Astrocyte (in vitro differentiated cells and primary cell): ENCODE data around the gene ASMTL. TPM values are rescaled to one million over a fixed set of nuclear protein-coding genes. Genes with fewer than 3 reads are reported as not detected.
A peak's percentile ranks its signal among the peaks of the same experiment; 100 is the strongest.

Experiments
- DNase-seq: peaks from one replicate; pipeline ENCODE4 v3.0.0-alpha.2; 2010; ENCODE audit warnings: low read depth
- FAIRE-seq: peaks from 2 replicates; lab custom pipeline; 2011; peaks lifted over from hg19 to GRCh38; lab: Jason Lieb, UNC
- H2AFZ ChIP-seq: 2 replicates; pipeline ENCODE4 v1.6.0; 2012; ENCODE audit warnings: low read depth, low read length, inconsistent platforms
- H3K27ac ChIP-seq: 2 replicates; pipeline ENCODE4 v1.5.1; 2011; ENCODE audit warnings: low read depth, low read length, inconsistent platforms
- H3K27me3 ChIP-seq: 2 replicates; pipeline ENCODE4 v1.6.0; 2011; ENCODE audit warnings: low read length, inconsistent platforms; ENCODE audit not compliant: insufficient read depth
- H3K36me3 ChIP-seq: 2 replicates; pipeline ENCODE4 v1.5.1; 2011; ENCODE audit warnings: low read length, inconsistent platforms; ENCODE audit not compliant: insufficient read depth
- H3K4me1 ChIP-seq: 2 replicates; pipeline ENCODE4 v1.5.1; 2011; ENCODE audit warnings: low read length, inconsistent platforms; ENCODE audit not compliant: insufficient read depth
- H3K4me2 ChIP-seq: 2 replicates; pipeline ENCODE4 v1.6.0; 2012; ENCODE audit warnings: low read length, inconsistent platforms
- H3K4me3 ChIP-seq: 2 replicates; pipeline ENCODE4 v1.5.1; 2011; ENCODE audit warnings: low read depth, mild to moderate bottlenecking, low read length, inconsistent platforms; ENCODE audit not compliant: insufficient read depth
- H3K79me2 ChIP-seq: 2 replicates; pipeline ENCODE4 v1.6.0; 2012; ENCODE audit warnings: mild to moderate bottlenecking, low read length, inconsistent platforms; ENCODE audit not compliant: insufficient read depth
- H3K9ac ChIP-seq: 2 replicates; pipeline ENCODE4 v1.6.0; 2012; ENCODE audit warnings: mild to moderate bottlenecking, low read length, inconsistent platforms
- H3K9me3 ChIP-seq: 2 replicates; pipeline ENCODE4 v1.5.1; 2012; ENCODE audit warnings: low read depth, mild to moderate bottlenecking, low read length, inconsistent platforms; ENCODE audit not compliant: insufficient read depth
- H4K20me1 ChIP-seq: 2 replicates; pipeline ENCODE4 v1.6.0; 2012; ENCODE audit warnings: low read length, inconsistent platforms; ENCODE audit not compliant: insufficient read depth
- H3K27ac Mint-ChIP-seq: one replicate; pipeline ENCODE4 v1.8.0; 2021; ENCODE audit warnings: mild to moderate bottlenecking, mixed read lengths; ENCODE audit not compliant: unreplicated experiment
- H3K27me3 Mint-ChIP-seq: one replicate; pipeline ENCODE4 v1.8.0; 2021; ENCODE audit warnings: low read depth, mixed read lengths; ENCODE audit not compliant: unreplicated experiment
- H3K36me3 Mint-ChIP-seq: one replicate; pipeline ENCODE4 v1.8.0; 2021; ENCODE audit warnings: low read depth, mixed read lengths; ENCODE audit not compliant: unreplicated experiment
- H3K4me1 Mint-ChIP-seq: one replicate; pipeline ENCODE4 v1.8.0; 2021; ENCODE audit warnings: low read depth, mixed read lengths; ENCODE audit not compliant: unreplicated experiment
- H3K4me3 Mint-ChIP-seq: one replicate; pipeline ENCODE4 v1.8.0; 2021; ENCODE audit warnings: mild to moderate bottlenecking, moderate library complexity, mixed read lengths; ENCODE audit not compliant: unreplicated experiment
- H3K9me3 Mint-ChIP-seq: one replicate; pipeline ENCODE4 v1.8.0; 2021; ENCODE audit warnings: mild to moderate bottlenecking, mixed read lengths; ENCODE audit not compliant: unreplicated experiment
- EZH2 ChIP-seq: IDR thresholded peaks from 2 replicates; pipeline ENCODE4 v1.6.1; 2012; ENCODE audit warnings: mild to moderate bottlenecking, low read length, inconsistent platforms; ENCODE audit not compliant: insufficient read depth
- total RNA-seq: library from RNA; stranded (reverse); gene quantifications from 2 replicates; pipeline ENCODE4 v1.2.1, GENCODE V29; 2021
- TF ChIP-seq, protein P1 (sequence below): IDR thresholded peaks from 2 replicates; pipeline ENCODE4 v1.5.1; 2011; ENCODE audit warnings: low read depth, mild to moderate bottlenecking, inconsistent platforms, low read length, moderate library complexity; ENCODE audit not compliant: insufficient read depth

Gene ASMTL
- total RNA-seq, 1 donor from 2014 or later = 22.1 TPM

DNA sequence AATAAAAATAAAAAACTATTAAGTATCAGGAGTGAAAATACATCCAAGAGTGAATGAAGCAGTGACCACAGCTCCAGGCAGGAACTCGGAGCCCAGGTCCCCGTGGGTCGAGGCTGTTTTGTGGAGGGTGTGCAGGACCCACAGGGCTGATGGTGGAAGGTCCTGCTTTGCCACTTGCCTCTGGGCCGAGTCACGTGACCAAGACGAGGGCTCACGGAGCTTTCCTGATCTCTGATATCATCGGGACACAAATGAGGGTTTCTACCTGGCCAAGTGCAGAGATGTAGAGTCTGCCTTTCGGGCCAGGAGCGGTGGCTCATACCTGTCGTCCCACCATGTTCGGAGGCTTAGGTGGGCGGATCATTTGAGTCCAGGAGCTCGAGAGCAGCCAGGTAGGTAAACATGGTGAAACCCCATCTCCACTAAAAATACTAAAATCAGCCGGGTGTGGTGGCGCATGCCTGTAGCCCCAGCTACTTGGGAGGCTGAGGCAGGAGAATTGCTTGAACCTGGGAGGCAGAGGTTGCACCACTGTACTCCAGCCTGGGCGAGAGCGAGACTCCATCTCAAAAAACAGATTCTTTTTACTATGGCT lies 68.0 kb downstream of the ASMTL start:
- Histone ChIP-seq H3K9ac (no peak overlapping the region), H3K4me3 (no peak overlapping the region), H2AFZ (no peak overlapping the region), H4K20me1 (peaks cover 68% of the 10 kb centered on the region), H3K4me1 (peaks cover 8% of the 10 kb centered on the region), H3K4me2 (no peak overlapping the region), H3K9me3 (no peaks in the 10 kb centered on the region), H3K79me2 (peaks cover 44% of the 10 kb centered on the region), H3K27me3 (no peaks in the 10 kb centered on the region), H3K27ac (no peak overlapping the region), H3K36me3 (peaks cover 44% of the 10 kb centered on the region)
- Mint-ChIP-seq H3K4me3 (no peak overlapping the region), H3K36me3 (peaks cover 28% of the 10 kb centered on the region), H3K27me3 (no peaks in the 10 kb centered on the region), H3K9me3 (no peaks in the 10 kb centered on the region), H3K4me1 (peaks cover 19% of the 10 kb centered on the region), H3K27ac (no peak overlapping the region)
- no peak for FAIRE-seq
- TF ChIP-seq, protein P1, sequence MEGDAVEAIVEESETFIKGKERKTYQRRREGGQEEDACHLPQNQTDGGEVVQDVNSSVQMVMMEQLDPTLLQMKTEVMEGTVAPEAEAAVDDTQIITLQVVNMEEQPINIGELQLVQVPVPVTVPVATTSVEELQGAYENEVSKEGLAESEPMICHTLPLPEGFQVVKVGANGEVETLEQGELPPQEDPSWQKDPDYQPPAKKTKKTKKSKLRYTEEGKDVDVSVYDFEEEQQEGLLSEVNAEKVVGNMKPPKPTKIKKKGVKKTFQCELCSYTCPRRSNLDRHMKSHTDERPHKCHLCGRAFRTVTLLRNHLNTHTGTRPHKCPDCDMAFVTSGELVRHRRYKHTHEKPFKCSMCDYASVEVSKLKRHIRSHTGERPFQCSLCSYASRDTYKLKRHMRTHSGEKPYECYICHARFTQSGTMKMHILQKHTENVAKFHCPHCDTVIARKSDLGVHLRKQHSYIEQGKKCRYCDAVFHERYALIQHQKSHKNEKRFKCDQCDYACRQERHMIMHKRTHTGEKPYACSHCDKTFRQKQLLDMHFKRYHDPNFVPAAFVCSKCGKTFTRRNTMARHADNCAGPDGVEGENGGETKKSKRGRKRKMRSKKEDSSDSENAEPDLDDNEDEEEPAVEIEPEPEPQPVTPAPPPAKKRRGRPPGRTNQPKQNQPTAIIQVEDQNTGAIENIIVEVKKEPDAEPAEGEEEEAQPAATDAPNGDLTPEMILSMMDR = no peak
- TF ChIP-seq EZH2 = no peak
- DNase-seq = no peak

DNA sequence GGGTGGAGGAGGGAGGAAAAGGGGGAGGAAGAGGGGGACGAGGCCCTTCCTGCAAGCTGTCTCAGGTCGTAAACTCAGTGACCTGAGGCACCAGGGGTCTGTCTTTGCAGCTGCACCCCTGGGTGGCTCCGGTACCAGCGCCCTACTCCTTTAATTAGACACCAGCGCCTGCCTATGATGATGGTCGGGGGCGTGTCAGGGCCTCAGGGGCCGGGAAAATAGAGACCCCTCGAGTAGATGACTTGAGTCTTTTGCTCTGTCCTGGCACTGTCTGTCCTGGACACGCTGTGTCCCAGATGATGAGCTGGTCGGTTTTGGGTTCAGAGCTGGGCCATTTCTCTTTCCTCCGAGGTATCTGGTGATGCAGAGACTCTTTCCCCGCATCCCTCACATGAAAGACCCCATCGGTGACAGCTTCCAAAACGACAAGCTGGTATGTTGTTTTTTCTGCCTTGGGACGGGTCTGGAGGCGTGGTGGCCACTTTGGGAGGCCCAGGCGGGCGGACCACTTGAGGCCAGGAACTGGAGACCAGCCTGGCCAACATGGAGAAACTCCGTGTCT lies 72.0 kb downstream of the ASMTL start:
- Histone ChIP-seq H3K4me1 (peaks cover 8% of the 10 kb centered on the region), H4K20me1 (peaks cover 28% of the 10 kb centered on the region), H3K9me3 (no peaks in the 10 kb centered on the region), H3K27me3 (no peaks in the 10 kb centered on the region), H3K4me3 (no peak overlapping the region), H3K79me2 (peaks cover 4% of the 10 kb centered on the region), H3K9ac (no peak overlapping the region), H3K36me3 (peaks cover 15% of the 10 kb centered on the region), H3K4me2 (no peak overlapping the region), H3K27ac (no peak overlapping the region), H2AFZ (no peak overlapping the region)
- peaks cover 5% of the 10 kb centered on the region for H3K36me3 Mint-ChIP-seq
- no peak for TF ChIP-seq EZH2
- TF ChIP-seq, protein P1 = no peak
- FAIRE-seq = no peak
- no peak for DNase-seq
- H3K4me3 Mint-ChIP-seq = no peak overlapping the region
- H3K27ac Mint-ChIP-seq = peak overlapping the region; percentile 41
- H3K27me3 Mint-ChIP-seq = no peaks in the 10 kb centered on the region
- peaks cover 3% of the 10 kb centered on the region for H3K4me1 Mint-ChIP-seq
- H3K9me3 Mint-ChIP-seq = no peaks in the 10 kb centered on the region

DNA sequence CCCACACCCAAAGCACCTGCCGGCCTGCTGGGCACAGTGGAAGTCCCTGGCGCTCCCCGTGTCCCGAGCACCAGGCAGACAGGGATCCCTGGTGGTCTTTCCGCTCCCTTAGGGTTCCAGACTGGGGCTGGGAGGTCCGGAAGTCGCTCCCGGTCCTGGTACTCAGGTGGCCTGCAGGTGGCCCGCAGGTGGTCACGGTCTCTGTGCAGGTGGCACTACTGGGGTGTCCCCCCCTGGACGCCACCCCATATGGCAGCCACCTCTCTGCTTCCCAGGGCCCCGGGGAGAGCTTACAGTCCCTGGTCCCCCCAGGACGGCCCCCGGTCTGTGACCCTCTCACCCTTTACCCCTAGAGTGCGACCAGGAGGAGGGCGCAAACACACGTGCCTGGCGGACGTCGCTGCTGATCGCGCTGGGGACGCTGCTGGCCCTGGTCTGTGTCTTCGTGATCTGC lies 74.4 kb downstream of the ASMTL start:
- Histone ChIP-seq H3K4me3 (no peak overlapping the region), H3K79me2 (no peaks in the 10 kb centered on the region), H3K4me2 (no peak overlapping the region), H3K27ac (no peak overlapping the region), H3K36me3 (peaks cover under 1% of the 10 kb centered on the region), H4K20me1 (peaks cover 8% of the 10 kb centered on the region), H2AFZ (no peak overlapping the region), H3K4me1 (peaks cover under 1% of the 10 kb centered on the region), H3K9me3 (no peaks in the 10 kb centered on the region), H3K9ac (no peak overlapping the region), H3K27me3 (no peaks in the 10 kb centered on the region)
- TF ChIP-seq EZH2 = no peak
- TF ChIP-seq, protein P1 = no peak
- no peaks in the 10 kb centered on the region for H3K27me3 Mint-ChIP-seq
- H3K9me3 Mint-ChIP-seq = no peaks in the 10 kb centered on the region
- H3K36me3 Mint-ChIP-seq = peaks cover 2% of the 10 kb centered on the region
- H3K27ac Mint-ChIP-seq = no peak overlapping the region
- DNase-seq (no peak), FAIRE-seq (no peak)
- H3K4me1 Mint-ChIP-seq = peaks cover 3% of the 10 kb centered on the region
- H3K4me3 Mint-ChIP-seq = no peak overlapping the region
